Esophagus squamous epithelium (tissue), 5 donors: Measurements from ENCODE around the gene MMGT1. TPM values are rescaled to one million over a fixed set of nuclear protein-coding genes. Genes with fewer than 3 reads are reported as not detected.
"Not testable (repeated sequence)": the region's sequence is repeated elsewhere in the genome, so short reads cannot be mapped to it uniquely, and the experiment has no call there.

Source experiments
- DNase-seq: peaks from one replicate; lab custom pipeline; 2025; lab: John Stamatoyannopoulos, UW
- H3K27ac ChIP-seq, 4 donors: fragments of 200-600 bp; sonication (generic); one replicate each; pipeline ENCODE4 v1.5.1; 2016 to 2019; ENCODE audit warnings: mild to moderate bottlenecking in 1 of 4
- H3K27me3 ChIP-seq, 4 donors: fragments of 200-600 bp; sonication (generic); 1 replicate in 3 of 4; 2 replicates in 1 of 4; pipeline versions ENCODE4 v1.5.1 to v1.6.0; 2017 to 2021; ENCODE audit warnings: antibody characterized with exemption in 1 of 4
- H3K36me3 ChIP-seq, 3 donors: fragments of 200-600 bp; sonication (generic); one replicate each; pipeline ENCODE4 v1.5.1; 2016 to 2019
- H3K4me1 ChIP-seq, 3 donors: fragments of 200-600 bp; sonication (generic); one replicate each; pipeline ENCODE4 v1.5.1; 2017 to 2019
- H3K4me3 ChIP-seq, 4 donors: fragments of 200-600 bp; sonication (generic); 1 replicate in 3 of 4; 2 replicates in 1 of 4; pipeline ENCODE4 v1.5.1; 2016 to 2019; ENCODE audit warnings: mild to moderate bottlenecking in 2 of 4, moderate library complexity in 1 of 4
- H3K9me3 ChIP-seq, 3 donors: fragments of 200-600 bp; sonication (generic); one replicate each; pipeline ENCODE4 v1.5.1; 2016 to 2019
- CTCF ChIP-seq, 6 experiments: fragments of 450-650 bp in 4 of 6; fragments of 200-600 bp in 2 of 6; sonication (generic) in 2 of 6; IDR thresholded peaks; one replicate each; pipeline ENCODE4 v1.5.1; 2016 to 2019; ENCODE audit warnings: antibody characterized with exemption in 6 of 6, mild to moderate bottlenecking in 4 of 6, moderate library complexity in 4 of 6
- POLR2A ChIP-seq, 4 donors: fragments of 450-650 bp; IDR thresholded peaks; one replicate each; pipeline ENCODE4 v1.6.1; 2017; ENCODE audit warnings: antibody characterized with exemption in 4 of 4, mild to moderate bottlenecking in 4 of 4, moderate library complexity in 3 of 4
- WGBS, 2 donors: methylation state at CpG; one replicate each; pipeline ENCODE4 v1.1.5; 2018; 5-methylcytosine and 5-hydroxymethylcytosine counted together
- intact Hi-C: fragments of 100-400 bp; cut with DNase I; formaldehyde crosslinking; loops from one replicate; pipeline ENCODE4 v1.15.0; 2022
- total RNA-seq, 4 donors: library from RNA; depleted of rRNA; stranded (reverse); fragments of >200 nt; gene quantifications; one replicate each; pipeline ENCODE4 v1.1.0, GENCODE V29; 2016
- donor health status: DM: yes; HTN: yes; CAD: no.

Gene MMGT1
- total RNA-seq, 4 donors from 2014 or later: 10.6 to 24.0 (median 18.2) TPM

- TF ChIP-seq POLR2A (IDR thresholded peaks at IDR 0.05) (no peak), CTCF (IDR thresholded peaks at IDR 0.05) (peak; percentile 19 to 59 (median 52))
- intact Hi-C loops: no loop called here
These were observed 41.9 kb downstream of the MMGT1 start for GRCh38 chrX:135931644-135932487.

GRCh38 chrX:135927897-135928296 lies 45.9 kb downstream of the MMGT1 start:
- Histone ChIP-seq H3K9me3 (no peaks in the 10 kb centered on the region), H3K36me3 (no peaks in the 10 kb centered on the region), H3K27me3 (no peaks in the 10 kb centered on the region), H3K4me3 (no peak overlapping the region), H3K4me1 (no peaks in the 10 kb centered on the region), H3K27ac (no peak overlapping the region)
- TF ChIP-seq POLR2A (IDR thresholded peaks at IDR 0.05) (no peak), CTCF (IDR thresholded peaks at IDR 0.05) (no peak)
- no peak for DNase-seq
- 31 to 47% methylated on average over 2 of the region's 2 CpGs for WGBS, 2 donors
- intact Hi-C loops: no loop called here

More at GRCh38 chrX:135931644-135932487, 41.9 kb downstream of the MMGT1 start:
- H3K27ac ChIP-seq: no peak overlapping the region
- no peaks in the 10 kb centered on the region for H3K27me3 ChIP-seq
- WGBS, 2 donors: 38 to 60% methylated on average over 5 to 19 of the region's 19 CpGs
- no peaks in the 10 kb centered on the region for H3K4me1 ChIP-seq
- no peaks in the 10 kb centered on the region for H3K9me3 ChIP-seq
- no peaks in the 10 kb centered on the region for H3K36me3 ChIP-seq
- no peak for DNase-seq
- no peak overlapping the region for H3K4me3 ChIP-seq

- intact Hi-C loops: no loop called here
- Histone ChIP-seq H3K27me3 (no peaks in the 10 kb centered on the region), H3K9me3 (no peaks in the 10 kb centered on the region), H3K4me3 (no peak overlapping the region), H3K36me3 (no peaks in the 10 kb centered on the region), H3K4me1 (no peaks in the 10 kb centered on the region), H3K27ac (no peak overlapping the region)
- WGBS, 2 donors: 55 to 69% methylated on average over 4 to 5 of the region's 5 CpGs
- DNase-seq: no peak
- TF ChIP-seq POLR2A (IDR thresholded peaks at IDR 0.05) (no peak), CTCF (IDR thresholded peaks at IDR 0.05) (peak in 1 of 6 experiments; percentile 19)
These were observed 50.4 kb downstream of the MMGT1 start for GRCh38 chrX:135923353-135923752.

GRCh38 chrX:135920516-135920915 lies 53.3 kb downstream of the MMGT1 start:
- H3K27me3 ChIP-seq, H3K27ac ChIP-seq, intact Hi-C loops, H3K9me3 ChIP-seq, H3K4me3 ChIP-seq, H3K4me1 ChIP-seq, DNase-seq, H3K36me3 ChIP-seq: not testable (repeated sequence)
- WGBS, 2 donors: 50% methylated on average over 1 of the region's 1 CpG; no CpG with 5 or more reads in 1 of the 2 donors

- DNase-seq: no peak
- TF ChIP-seq CTCF (IDR thresholded peaks at IDR 0.05): no peak
- no peak for TF ChIP-seq POLR2A (IDR thresholded peaks at IDR 0.05)
- Histone ChIP-seq H3K36me3 (no peaks in the 10 kb centered on the region), H3K27me3 (no peaks in the 10 kb centered on the region), H3K4me3 (no peak overlapping the region), H3K9me3 (no peaks in the 10 kb centered on the region), H3K4me1 (no peaks in the 10 kb centered on the region), H3K27ac (no peak overlapping the region)
- intact Hi-C loops: no loop called here
- WGBS, 2 donors: 86 to 89% methylated on average over 5 of the region's 5 CpGs
These were observed 59.4 kb downstream of the MMGT1 start for GRCh38 chrX:135914404-135914803.

Other genes with a start within 250 kb of the MMGT1 start
- gene CT45A3, start 205.8 kb downstream of the MMGT1 start, total RNA-seq: not detected
- gene CT45A5, start 188.5 kb downstream of the MMGT1 start, total RNA-seq: not detected
- gene CT45A6, start 171.2 kb downstream of the MMGT1 start, total RNA-seq: not detected
- gene CT45A2, start 154.0 kb downstream of the MMGT1 start, total RNA-seq: not detected
- gene CT45A7, start 136.7 kb downstream of the MMGT1 start, total RNA-seq: not detected
- gene CT45A8, start 119.5 kb downstream of the MMGT1 start, total RNA-seq: not detected
- not detected for gene CT45A9, start 102.2 kb downstream of the MMGT1 start, total RNA-seq
- gene CT45A10, start 80.5 kb downstream of the MMGT1 start, total RNA-seq: not detected
- not detected for gene SAGE1, start 80.3 kb downstream of the MMGT1 start, total RNA-seq
- gene SLC9A6, start 11.4 kb upstream of the MMGT1 start, total RNA-seq: 10 to 100 TPM; 12.8 to 22.0 (median 13.1) TPM
- 100 to 1,000 TPM in 2 of 4 donors, 10 to 100 TPM in 2; 17.1 to 509 (median 70.4) TPM for gene FHL1, start 173.5 kb upstream of the MMGT1 start, total RNA-seq